LNCAP (cell line): ENCODE results near the gene TMOD1.

ENCODE experiments used
- CTCF ChIP-seq: fragments of 450-650 bp; IDR thresholded peaks from 2 replicates; pipeline ENCODE4 v1.5.1; 2017; ENCODE audit warnings: mild to moderate bottlenecking

TMOD1 gene

GRCh38 chr9:97561501-97561900 is 60.0 kb downstream of the TMOD1 start:
- TF ChIP-seq CTCF = no peak

GRCh38 chr9:97562542-97562941 is 61.1 kb downstream of the TMOD1 start:
- no peak for TF ChIP-seq CTCF

GRCh38 chr9:97563458-97564135 is 62.1 kb downstream of the TMOD1 start:
- TF ChIP-seq CTCF = no peak

- no peak for TF ChIP-seq CTCF
Observed at GRCh38 chr9:97564291-97565175, 63.1 kb downstream of the TMOD1 start.

GRCh38 chr9:97565262-97565661 is 63.8 kb downstream of the TMOD1 start:
- TF ChIP-seq CTCF = no peak

GRCh38 chr9:97567182-97567893 is 65.9 kb downstream of the TMOD1 start:
- no peak for TF ChIP-seq CTCF

GRCh38 chr9:97567894-97568202 is 66.4 kb downstream of the TMOD1 start:
- no peak for TF ChIP-seq CTCF
